Stimulated activated CD4-positive, alpha-beta T cell treated with anti-CD3 and anti-CD28 coated beads, TNF-alpha, amount 100 ng/mL, for 1 hour (primary cell): ENCODE measurements around the gene MSL2.
"Not testable (repeated sequence)": the region's sequence is repeated elsewhere in the genome, so short reads cannot be mapped to it uniquely, and the experiment has no call there.

Experiments used
- DNase-seq, 3 donors: peaks; one replicate each; pipeline ENCODE4 v3.0.0-alpha.2; 2020; ENCODE audit warnings: low read depth in 3 of 3, low spot score in 1 of 3

The MSL2 gene

GRCh38 chr3:136196064-136196400 lies at the start of gene MSL2:
Gene MSL2 (minus strand): TSS chr3:136196335. CDS start chr3:136195113, 1,222 bp downstream.
- no peak for DNase-seq

- DNase-seq = no peak
These were observed 49.6 kb upstream of the MSL2 start for GRCh38 chr3:136245691-136246090.

- DNase-seq = no peak
These were observed 43.0 kb upstream of the MSL2 start for GRCh38 chr3:136239094-136239493.

- DNase-seq = no peak
These were observed 42.0 kb upstream of the MSL2 start for GRCh38 chr3:136237961-136238649.

- no peak for DNase-seq
These were observed 41.0 kb upstream of the MSL2 start for GRCh38 chr3:136237103-136237502.

- DNase-seq = no peak
These were observed 40.0 kb upstream of the MSL2 start for GRCh38 chr3:136236109-136236508.

GRCh38 chr3:136235545-136235944 lies 39.4 kb upstream of the MSL2 start:
- no peak for DNase-seq

- no peak for DNase-seq
These were observed 36.3 kb upstream of the MSL2 start for GRCh38 chr3:136232413-136232812.

GRCh38 chr3:136222746-136223145 lies 26.6 kb upstream of the MSL2 start:
- not testable (repeated sequence) for DNase-seq

- DNase-seq = no peak
These were observed 15.4 kb upstream of the MSL2 start for GRCh38 chr3:136211547-136211946.

GRCh38 chr3:136209921-136210320 lies 13.8 kb upstream of the MSL2 start:
- DNase-seq = no peak

GRCh38 chr3:136207489-136208115 lies 11.5 kb upstream of the MSL2 start:
- no peak for DNase-seq

- DNase-seq = not testable (repeated sequence)
These were observed 3.1 kb upstream of the MSL2 start for GRCh38 chr3:136199219-136199618.

- not testable (repeated sequence) for DNase-seq
These were observed 2.4 kb upstream of the MSL2 start for GRCh38 chr3:136198462-136199078.

- DNase-seq = no peak
These were observed 1.1 kb upstream of the MSL2 start for GRCh38 chr3:136197159-136197793.

GRCh38 chr3:136196401-136197158 lies 445 bp upstream of the MSL2 start:
- peak; percentile 96 to 99 (median 97) for DNase-seq

GRCh38 chr3:136195258-136196063 lies 674 bp downstream of the MSL2 start:
- peak; percentile 46 to 55 (median 52) for DNase-seq

GRCh38 chr3:136194409-136195257 lies 1.5 kb downstream of the MSL2 start:
- DNase-seq = peak; percentile 12 to 31 (median 18)

GRCh38 chr3:136193278-136194054 lies 2.7 kb downstream of the MSL2 start:
- no peak for DNase-seq
